Esophagus squamous epithelium (tissue), 4 donors: ENCODE data around the gene SCN5A.

ENCODE experiments used
- CTCF ChIP-seq, 6 experiments: fragments of 450-650 bp in 4 of 6; fragments of 200-600 bp in 2 of 6; sonication (generic) in 2 of 6; IDR thresholded peaks; one replicate each; pipeline ENCODE4 v1.5.1; 2016 to 2019; ENCODE audit warnings: antibody characterized with exemption in 6 of 6, mild to moderate bottlenecking in 4 of 6, moderate library complexity in 4 of 6
- POLR2A ChIP-seq, 4 donors: fragments of 450-650 bp; IDR thresholded peaks; one replicate each; pipeline ENCODE4 v1.6.1; 2017; ENCODE audit warnings: antibody characterized with exemption in 4 of 4, mild to moderate bottlenecking in 4 of 4, moderate library complexity in 3 of 4

- TF ChIP-seq POLR2A (IDR thresholded peaks at IDR 0.05) (no peak), CTCF (IDR thresholded peaks at IDR 0.05) (no peak)
These were observed 101.1 kb downstream of the SCN5A start for GRCh38 chr3:38548154-38548931.
